GM18499 (cell line): ENCODE measurements around the gene CCDC12.
"Not testable (repeated sequence)": the region's sequence is repeated elsewhere in the genome, so short reads cannot be mapped to it uniquely, and the experiment has no call there.

Experiments
- ATAC-seq: cut with Tn5 transposase; IDR thresholded peaks from one replicate; pipeline ENCODE4 v1.9.1; 2021; ENCODE audit warnings: moderate number of reproducible peaks; ENCODE audit not compliant: insufficient read depth, unreplicated experiment

Gene CCDC12

GRCh38 chr3:46984591-46985459, 8.3 kb upstream of the CCDC12 start:
- no peak for ATAC-seq

DNA sequence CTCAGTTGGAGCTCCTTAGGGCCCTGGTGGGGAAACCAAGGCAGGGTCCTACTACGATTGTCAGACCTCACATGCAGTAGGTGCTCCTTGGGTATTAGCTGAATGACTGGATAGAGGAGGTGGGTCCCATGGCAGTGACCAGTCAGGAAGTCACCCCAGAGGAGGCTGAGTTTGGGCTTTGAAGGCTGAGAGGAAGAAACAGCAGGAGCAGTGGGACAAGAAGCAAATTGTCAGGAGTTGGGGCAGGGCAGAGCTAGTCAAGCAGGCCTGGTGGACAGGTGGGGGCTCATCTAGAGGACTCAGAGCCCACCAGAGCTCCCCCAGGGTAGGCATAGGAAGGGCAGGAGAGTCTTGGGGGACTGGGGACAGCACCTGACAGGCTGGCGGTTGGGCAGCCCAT, 6.0 kb upstream of the CCDC12 start:
- ATAC-seq = no peak

DNA sequence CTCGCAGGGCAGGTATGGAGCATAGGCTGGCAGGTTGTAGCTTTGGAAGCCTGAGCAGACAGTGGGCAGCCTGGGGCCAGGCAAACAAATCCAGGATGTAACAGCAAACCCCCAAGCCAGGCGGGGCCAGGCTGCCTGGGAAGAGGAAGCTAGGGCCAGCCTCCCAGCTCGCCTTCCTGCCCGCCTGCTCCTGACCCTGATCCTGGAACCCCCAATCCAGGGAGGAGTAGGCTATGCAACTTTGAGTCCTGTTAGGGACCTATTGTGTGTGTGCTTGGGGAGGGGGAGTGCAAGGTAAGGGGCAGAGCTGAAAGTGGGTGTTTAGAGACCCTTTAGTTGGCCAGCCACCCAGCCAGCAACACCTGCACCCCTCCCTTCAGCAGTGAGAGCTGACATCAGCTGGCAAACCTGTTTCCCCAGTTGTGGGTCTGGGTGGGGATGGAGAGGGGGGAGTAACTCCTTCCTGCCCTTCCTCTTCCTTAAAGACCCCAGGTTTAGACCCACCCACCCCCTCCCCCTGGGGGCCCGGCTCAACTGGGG, 5.5 kb upstream of the CCDC12 start:
- ATAC-seq = no peak

- no peak for ATAC-seq
These were observed 3.5 kb upstream of the CCDC12 start for GRCh38 chr3:46979958-46980497.

- ATAC-seq = peak; percentile 56
These were observed 2.7 kb upstream of the CCDC12 start, which contains the start of gene NBEAL2 for GRCh38 chr3:46978985-46979944. Gene NBEAL2, plus strand, starts transcription at chr3:46979666. Its CDS starts 196 bp downstream, at chr3:46979862.

GRCh38 chr3:46978381-46978780, 1.8 kb upstream of the CCDC12 start:
- ATAC-seq = no peak

GRCh38 chr3:46977811-46978195, 1.3 kb upstream of the CCDC12 start:
- no peak for ATAC-seq

DNA sequence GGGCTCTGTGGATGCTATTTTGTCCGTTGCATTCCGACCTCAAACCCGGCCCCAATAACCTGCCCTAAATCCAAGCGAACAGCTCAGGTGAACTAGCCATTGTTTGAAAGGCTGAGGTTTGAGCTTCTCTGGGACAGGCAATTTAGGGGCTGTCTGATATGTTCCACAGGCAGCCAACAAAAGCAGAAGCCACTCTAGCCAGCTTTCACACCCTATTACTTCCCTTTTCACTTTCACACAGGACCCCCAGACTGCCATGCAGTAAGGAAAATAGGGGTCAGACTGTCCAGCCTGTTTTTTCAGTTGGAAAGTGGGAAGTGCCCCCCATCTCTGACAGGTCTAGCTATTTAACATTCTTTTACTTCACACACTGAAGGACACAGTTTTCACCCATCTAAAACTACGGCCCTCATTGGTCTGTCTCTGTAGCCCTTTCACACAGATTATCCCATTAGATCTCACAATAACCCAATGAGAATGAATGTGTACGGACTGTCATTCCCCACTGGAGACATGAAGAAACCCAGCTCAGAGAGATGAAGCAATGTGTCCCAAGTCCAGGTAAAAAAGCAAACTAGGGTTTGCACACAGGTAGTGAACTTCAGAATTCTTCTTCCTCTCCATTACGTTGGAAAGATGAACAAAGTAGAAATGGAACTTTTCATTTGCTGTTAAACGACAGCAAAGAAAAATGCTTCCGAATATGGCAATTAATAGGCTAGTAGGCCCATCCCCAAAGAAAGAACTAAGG, 1.9 kb downstream of the CCDC12 start:
- ATAC-seq = no peak

GRCh38 chr3:46972396-46972795, 4.1 kb downstream of the CCDC12 start:
- no peak for ATAC-seq

DNA sequence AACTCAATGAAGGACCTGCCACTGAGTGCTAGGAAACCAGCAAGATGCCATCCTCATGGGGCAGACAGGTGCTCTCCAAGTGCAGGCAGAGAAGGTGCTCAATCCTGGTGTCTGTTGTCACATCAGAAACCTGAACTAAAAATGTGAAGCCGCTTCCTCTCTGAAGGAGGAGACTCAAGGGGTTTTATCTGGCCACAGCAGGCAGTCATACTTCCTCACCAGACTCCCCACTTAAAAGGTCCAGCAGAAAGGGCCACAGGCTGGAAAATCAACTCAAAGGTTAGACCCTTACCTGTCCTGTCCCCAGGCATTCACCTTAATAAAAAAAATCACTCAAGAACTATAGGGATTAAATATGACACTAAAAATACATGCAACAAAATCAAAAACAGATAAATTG, 4.8 kb downstream of the CCDC12 start:
- no peak for ATAC-seq

GRCh38 chr3:46971151-46971550, 5.4 kb downstream of the CCDC12 start:
- no peak for ATAC-seq

- ATAC-seq = no peak
These were observed 6.0 kb downstream of the CCDC12 start for GRCh38 chr3:46970391-46971091.

DNA sequence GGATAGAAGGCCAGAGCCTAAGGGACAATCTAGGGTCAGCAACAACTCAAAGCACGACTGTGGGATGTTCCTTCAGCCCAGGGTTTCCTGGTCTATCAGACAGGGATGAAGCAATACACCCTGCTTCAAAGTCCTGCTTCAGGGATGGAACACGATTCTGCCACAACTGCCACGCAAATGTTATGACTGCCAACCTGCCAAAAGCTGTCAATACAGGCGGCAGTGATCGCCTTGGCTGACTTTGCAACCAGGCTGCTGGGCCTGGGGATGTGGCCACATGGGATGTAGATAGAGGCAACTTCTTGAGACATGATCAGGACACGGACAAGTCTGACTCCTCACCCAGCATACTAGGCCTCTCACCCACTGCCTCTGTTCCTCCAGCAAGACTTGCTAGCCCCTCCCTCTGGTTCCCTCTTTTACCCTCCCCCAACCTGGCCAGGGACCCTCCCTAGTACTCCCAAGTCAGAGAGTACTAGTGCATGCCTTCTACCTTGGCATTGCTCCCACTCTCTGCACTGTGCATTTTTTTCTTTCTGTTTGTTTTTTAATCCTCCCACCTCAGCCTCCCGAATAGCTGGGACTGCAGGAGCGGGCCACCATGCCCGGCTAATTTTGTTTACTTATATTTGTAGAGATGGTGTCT, 7.6 kb downstream of the CCDC12 start:
- ATAC-seq = no peak

DNA sequence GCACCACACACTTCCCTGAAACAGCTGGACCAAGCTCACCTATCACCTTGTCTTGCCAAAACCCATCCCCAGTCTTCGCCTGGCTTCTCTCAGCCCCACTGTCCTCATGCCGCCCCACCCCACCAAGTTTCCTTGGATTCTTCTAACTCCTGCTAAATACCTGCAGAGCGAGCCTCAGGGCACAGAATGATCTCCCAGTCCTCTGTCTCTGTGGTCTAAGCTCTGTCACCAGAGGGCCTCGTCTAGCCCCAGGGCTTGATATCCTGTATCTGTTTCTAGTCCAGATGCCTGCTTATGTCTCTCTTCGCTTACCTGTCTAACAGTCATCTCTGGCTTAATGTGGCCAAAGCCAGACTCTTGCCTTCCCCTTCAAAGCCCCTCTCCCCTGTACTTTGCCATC, 9.7 kb downstream of the CCDC12 start:
- no peak for ATAC-seq

DNA sequence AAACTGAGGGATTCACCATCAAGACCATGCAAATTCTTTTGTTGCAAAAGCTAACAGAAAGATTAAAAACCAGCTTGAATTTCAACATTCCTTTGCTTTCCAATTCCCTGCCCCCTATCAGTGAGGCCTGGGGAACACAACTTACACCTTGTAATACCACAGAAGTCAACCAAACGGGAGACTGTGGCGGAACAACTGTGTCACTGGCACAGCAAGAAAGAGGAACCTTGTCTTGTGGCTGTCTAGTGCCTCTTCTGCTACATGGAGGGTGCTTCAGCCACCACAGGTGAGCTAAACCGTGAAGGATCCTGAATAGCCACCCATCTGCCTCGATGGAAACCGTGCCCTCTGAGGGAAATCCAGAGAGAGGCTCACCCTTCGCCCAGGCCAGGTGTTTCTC, 11.4 kb downstream of the CCDC12 start:
- ATAC-seq = no peak

GRCh38 chr3:46964038-46964590, 12.4 kb downstream of the CCDC12 start:
- ATAC-seq = not testable (repeated sequence)

GRCh38 chr3:46962990-46963389, 13.6 kb downstream of the CCDC12 start:
- ATAC-seq = no peak

DNA sequence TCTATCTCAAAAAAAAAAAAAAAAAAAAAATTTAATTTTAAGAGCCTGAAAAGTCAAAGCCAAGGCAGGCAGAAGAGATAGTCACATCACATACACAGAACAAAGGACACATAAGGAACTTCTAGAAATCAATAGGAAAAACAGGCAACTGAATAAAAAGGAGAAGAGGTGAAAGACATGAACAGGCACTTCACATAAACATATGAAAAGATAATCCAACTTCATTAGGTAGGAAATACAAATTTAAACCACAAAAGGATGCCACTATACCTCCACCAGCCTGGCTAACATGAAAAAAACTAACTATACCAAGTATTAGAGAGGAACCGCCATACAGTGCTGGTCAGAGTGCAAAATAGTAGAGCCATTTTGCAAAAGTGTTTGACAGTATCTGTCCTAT, 14.1 kb downstream of the CCDC12 start:
- no peak for ATAC-seq
